HepG2 (cell line): ENCODE results near the gene TMEM145. TPM values are rescaled to one million over a fixed set of nuclear protein-coding genes. Genes with fewer than 3 reads are reported as not detected.

Source experiments
- ATAC-seq: fragments of 200-7000 bp; cut with Tn5 transposase; 3 replicates; pipeline ENCODE4 v1.9.1; 2020; ENCODE audit warnings: mild to moderate bottlenecking, moderate library complexity
- BruUV-seq: library from RNA; stranded (reverse); fragments of 400-500 nt; replicated peaks from 2 replicates; lab custom pipeline; 2021; lab: Mats Ljungman, UMichigan
- CTCF ChIA-PET: fragments of 300-600 bp; formaldehyde crosslinking; extraction: SDS; loops from one replicate; lab custom pipeline; 2021; ENCODE audit warnings: low total read pairs, inconsistent platforms, low intra/inter-chr PET ratio; lab: Yijun Ruan, JAX
- POLR2A ChIA-PET: fragments of 350-600 bp; sonication (Branson Sonifier 250); formaldehyde crosslinking; loops from one replicate; lab custom pipeline; 2020; ENCODE audit warnings: antibody characterized with exemption, inconsistent platforms; lab: Yijun Ruan, JAX
- DNase-seq: peaks from one replicate; pipeline ENCODE4 v3.0.0-alpha.2; 2015; ENCODE audit warnings: low spot score
- FAIRE-seq: peaks from 3 replicates; lab custom pipeline; 2011; peaks lifted over from hg19 to GRCh38; lab: Jason Lieb, UNC
- H2AFZ ChIP-seq: one replicate; pipeline ENCODE4 v1.6.1; 2011; ENCODE audit warnings: low read length, inconsistent platforms
- H3K27ac ChIP-seq: fragments of 300-600 bp; 3 replicates; pipeline ENCODE4 v1.8.0; 2011; ENCODE audit warnings: mixed run types, mild to moderate bottlenecking, mixed read lengths, low read length, inconsistent platforms; ENCODE audit not compliant: insufficient read depth; ENCODE audit errors: extremely low read length
- H3K27me3 ChIP-seq, 2 experiments: fragments of 200-600 bp in 1 of 2; 2 replicates in 1 of 2; 3 replicates in 1 of 2; pipeline versions ENCODE4 v1.6.0 to v1.8.0; 2011; ENCODE audit warnings: low read length in 2 of 2, mild to moderate bottlenecking in 2 of 2, moderate library complexity in 2 of 2, inconsistent platforms in 1 of 2; ENCODE audit not compliant: insufficient read depth in 2 of 2, control insufficient read depth in 1 of 2
- H3K36me3 ChIP-seq, 2 experiments: fragments of 200-600 bp in 1 of 2; replicated peaks in 1 of 2; 2 replicates in 1 of 2; 3 replicates in 1 of 2; pipeline versions ENCODE4 v1.5.1 to v1.8.0; 2011; ENCODE audit warnings: low read length in 2 of 2, inconsistent platforms in 1 of 2; ENCODE audit not compliant: insufficient read depth in 2 of 2, control insufficient read depth in 1 of 2
- H3K4me1 ChIP-seq: 2 replicates; pipeline ENCODE4 v1.5.1; 2012; ENCODE audit warnings: low read length, inconsistent platforms; ENCODE audit not compliant: insufficient read depth
- H3K4me2 ChIP-seq: 2 replicates; pipeline ENCODE4 v1.6.0; 2011; ENCODE audit warnings: low read depth, low read length, inconsistent platforms
- H3K4me3 ChIP-seq, 3 experiments: fragments of 200-600 bp in 1 of 3; sonication (generic), shearing (Covaris generic) in 1 of 3; replicated peaks in 1 of 3; 2 replicates each; pipeline ENCODE4 v1.5.1; 2011 to 2016; ENCODE audit warnings: low read length in 3 of 3, inconsistent platforms in 2 of 3, low read depth in 2 of 3, mild to moderate bottlenecking in 2 of 3, control low read depth in 1 of 3, mixed read lengths in 1 of 3; ENCODE audit not compliant: insufficient read depth in 1 of 3
- H3K79me2 ChIP-seq: one replicate; pipeline ENCODE4 v1.6.1; 2011; ENCODE audit warnings: low read length, inconsistent platforms; ENCODE audit not compliant: insufficient read depth
- H3K9ac ChIP-seq: 2 replicates; pipeline ENCODE4 v1.6.0; 2011; ENCODE audit warnings: mild to moderate bottlenecking, low read depth, low read length, inconsistent platforms; ENCODE audit not compliant: insufficient read depth
- H3K9me3 ChIP-seq: 2 replicates; pipeline ENCODE4 v1.5.1; 2012; ENCODE audit warnings: mild to moderate bottlenecking, low read length
- H4K20me1 ChIP-seq: 2 replicates; pipeline ENCODE4 v1.6.0; 2011; ENCODE audit warnings: inconsistent platforms, mild to moderate bottlenecking, low read length, moderate library complexity; ENCODE audit not compliant: insufficient read depth
- GABPB1 ChIP-seq: IDR thresholded peaks from 2 replicates; pipeline ENCODE4 v1.6.1; 2016; ENCODE audit warnings: mild to moderate bottlenecking, missing genetic modification reagents, moderate library complexity, missing compliant biosample characterization
- JARID2 ChIP-seq: sonication (generic); formaldehyde crosslinking; IDR thresholded peaks from 2 replicates; pipeline ENCODE4 v1.8.1; 2023; ENCODE audit warnings: missing genetic modification reagents, inconsistent platforms; ENCODE audit not compliant: insufficient replicate concordance
- NR2C2 ChIP-seq: sonication (generic); formaldehyde crosslinking; IDR thresholded peaks from 2 replicates; pipeline ENCODE4 v1.4.0; 2020; ENCODE audit warnings: missing genetic modification reagents, mild to moderate bottlenecking, moderate library complexity, borderline replicate concordance
- PHB2 ChIP-seq: fragments of 450-650 bp; IDR thresholded peaks from 2 replicates; pipeline ENCODE4 v1.6.1; 2018; ENCODE audit not compliant: partially characterized antibody
- RARA ChIP-seq: IDR thresholded peaks from 2 replicates; pipeline ENCODE4 v1.6.1; 2016; ENCODE audit warnings: missing genetic modification reagents, missing compliant biosample characterization
- RBAK ChIP-seq: sonication (generic); formaldehyde crosslinking; IDR thresholded peaks from 2 replicates; pipeline ENCODE4 v1.5.1; 2020; ENCODE audit warnings: mild to moderate bottlenecking, missing genetic modification reagents
- RCOR2 ChIP-seq: IDR thresholded peaks from 2 replicates; pipeline ENCODE4 v1.6.1; 2016; ENCODE audit warnings: missing biosample characterization, missing genetic modification reagents
- TBX2 ChIP-seq: sonication (generic); formaldehyde crosslinking; IDR thresholded peaks from 2 replicates; pipeline ENCODE4 v1.5.0; 2020; ENCODE audit warnings: missing genetic modification reagents, mild to moderate bottlenecking, borderline replicate concordance
- ZFP62 ChIP-seq: sonication (generic); formaldehyde crosslinking; IDR thresholded peaks from 2 replicates; pipeline ENCODE4 v1.4.0; 2020; ENCODE audit warnings: missing genetic modification reagents
- ZNF12 ChIP-seq: sonication (generic); formaldehyde crosslinking; IDR thresholded peaks from 2 replicates; pipeline ENCODE4 v1.5.0; 2020; ENCODE audit warnings: missing genetic modification reagents
- ZNF180 ChIP-seq: sonication (generic); formaldehyde crosslinking; IDR thresholded peaks from 2 replicates; pipeline ENCODE4 v1.4.0; 2020; ENCODE audit warnings: low read depth, missing genetic modification reagents, borderline replicate concordance
- ZNF510 ChIP-seq: sonication (generic); formaldehyde crosslinking; IDR thresholded peaks from 2 replicates; pipeline ENCODE4 v1.4.0; 2020; ENCODE audit warnings: low read depth, mild to moderate bottlenecking, missing genetic modification reagents
- ZNF766 ChIP-seq: sonication (generic); formaldehyde crosslinking; IDR thresholded peaks from 2 replicates; pipeline ENCODE4 v1.5.0; 2020; ENCODE audit warnings: missing genetic modification reagents, borderline replicate concordance
- ZNF883 ChIP-seq: sonication (generic); formaldehyde crosslinking; IDR thresholded peaks from 2 replicates; pipeline ENCODE4 v1.5.1; 2020; ENCODE audit warnings: mild to moderate bottlenecking, missing genetic modification reagents; ENCODE audit errors: not compliant biosample characterization
- ZSCAN12 ChIP-seq: sonication (generic); formaldehyde crosslinking; IDR thresholded peaks from 2 replicates; pipeline ENCODE4 v1.9.0; 2021; ENCODE audit warnings: mild to moderate bottlenecking, missing genetic modification reagents
- WGBS: methylation state at CpG from one replicate; pipeline ENCODE4 v1.1.6; 2017; ENCODE audit warnings: low lambda C conversion rate; 5-methylcytosine and 5-hydroxymethylcytosine counted together
- in situ Hi-C: cut with HindIII; loops from 2 replicates; pipeline ENCODE4 v1.10.0; 2017; ENCODE audit warnings: low pct_unique_long_range_greater_than_20kb; ENCODE audit not compliant: extremely low pct_ligation_motif_present
- intact Hi-C: fragments of 100-400 bp; cut with micrococcal nuclease; formaldehyde crosslinking; loops from one replicate; pipeline ENCODE4 v1.10.0; 2022; ENCODE audit not compliant: unreplicated experiment
- polyA plus RNA-seq, 8 experiments: library from polyadenylated mRNA; depleted of rRNA in 3 of 8; stranded (reverse) in 7 of 8; unstranded in 1 of 8; fragments of >200 nt; fragmentation: Illumina TruSeq in 4 of 8; extraction: Trizol in 4 of 8; gene quantifications; 2 replicates each; pipeline versions ENCODE4 v1.2.1 to v1.2.3, GENCODE V29; 2011 to 2016; ENCODE audit warnings: low read depth in 4 of 8, missing spikeins in 1 of 8, mixed read lengths in 1 of 8; ENCODE audit not compliant: insufficient read depth in 1 of 8
- total RNA-seq, 5 experiments: library from RNA; depleted of rRNA; stranded (reverse); fragments of >200 nt; fragmentation: Illumina TruSeq; extraction: Trizol; gene quantifications; 2 replicates each; pipeline ENCODE4 v1.2.3, GENCODE V29; 2016; ENCODE audit warnings: low read depth in 1 of 5

Gene TMEM145
- total and polyA plus RNA-seq, 2 of the 13 experiments (the other 11 are each of a cell fraction or from before 2014, with no cell fraction given) = 0.07 to 5.1 TPM

DNA sequence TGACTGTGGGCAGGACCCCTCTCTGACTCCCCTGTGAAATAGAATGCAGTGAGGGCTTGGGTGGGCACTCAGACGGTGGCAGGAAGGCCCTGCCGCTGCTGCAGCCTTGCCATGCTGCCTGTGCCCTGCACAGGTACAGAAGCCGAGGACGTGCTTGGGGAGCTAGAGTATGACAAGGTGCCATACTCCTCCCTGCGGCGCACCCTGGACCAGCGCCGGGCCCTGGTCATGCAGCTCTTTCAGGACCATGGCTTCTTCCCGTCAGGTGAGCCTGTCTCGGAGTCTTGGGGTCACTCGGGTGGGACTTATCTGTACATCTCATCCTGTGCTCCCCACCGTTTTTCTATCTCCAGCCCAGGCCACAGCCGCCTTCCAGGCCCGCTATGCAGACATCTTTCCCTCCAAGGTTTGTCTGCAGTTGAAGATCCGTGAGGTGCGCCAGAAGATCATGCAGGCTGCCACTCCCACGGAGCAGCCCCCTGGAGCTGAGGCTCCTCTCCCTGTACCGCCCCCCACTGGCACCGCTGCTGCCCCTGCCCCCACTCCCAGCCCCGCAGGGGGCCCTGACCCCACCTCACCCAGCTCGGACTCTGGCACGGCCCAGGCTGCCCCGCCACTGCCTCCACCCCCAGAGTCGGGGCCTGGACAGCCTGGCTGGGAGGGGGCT lies 18.5 kb upstream of the TMEM145 start:
- Histone ChIP-seq H3K9me3 (no peaks in the 10 kb centered on the region), H3K4me1 (no peaks in the 10 kb centered on the region), H3K4me3 (no peak overlapping the region), H2AFZ (no peak overlapping the region), H4K20me1 (no peaks in the 10 kb centered on the region), H3K9ac (no peak overlapping the region), H3K79me2 (no peaks in the 10 kb centered on the region), H3K27me3 (no peaks in the 10 kb centered on the region), H3K4me2 (no peak overlapping the region), H3K36me3 (peaks cover 18 to 50% of the 10 kb centered on the region in 2 experiments; a peak in 4 of 5 replicates), H3K27ac (no peak overlapping the region)
- DNase-seq (no peak), FAIRE-seq (no peak), ATAC-seq (no peak)
- WGBS = 96% methylated on average over 14 of the region's 24 CpGs
- POLR2A ChIA-PET = interaction anchor here (1.4 to 1.5 kb wide), 2 partner anchors 41 to 51 kb away, joined by 3 read pairs; no protein-coding TSS in a partner anchor
- CTCF ChIA-PET = no interaction called here
- in situ Hi-C loops = loop anchor here (5.0 kb wide), 1 partner anchor 162 kb away; the partner anchor contains the start of gene POU2F2
- BruUV-seq = no TSS peak
- intact Hi-C loops = no loop called here
- TF ChIP-seq NR2C2 (CRISPR knock-in tag) (no peak), ZNF766 (no peak), ZFP62 (CRISPR knock-in tag) (no peak), RBAK (CRISPR knock-in tag) (no peak), RCOR2 (CRISPR knock-in tag) (no peak), ZSCAN12 (CRISPR knock-in tag) (no peak), JARID2 (CRISPR knock-in tag) (no peak), GABPB1 (CRISPR knock-in tag) (no peak), ZNF883 (CRISPR knock-in tag) (no peak), ZNF12 (no peak), RARA (CRISPR knock-in tag) (no peak), ZNF510 (CRISPR knock-in tag) (no peak), ZNF180 (no peak), TBX2 (CRISPR knock-in tag) (no peak), PHB2 (no peak)
